HG03342 (cell line): ENCODE results near the gene DAZAP2.
A peak's percentile ranks its signal among the peaks of the same experiment; 100 is the strongest.

Source experiments
- ATAC-seq: cut with Tn5 transposase; IDR thresholded peaks from one replicate; pipeline ENCODE4 v1.9.1; 2021; ENCODE audit warnings: mild to moderate bottlenecking, moderate library complexity; ENCODE audit not compliant: unreplicated experiment

Gene DAZAP2

GRCh38 chr12:51238510-51239334 is at the start of gene DAZAP2:
TSS of gene DAZAP2 (plus strand) at chr12:51238826. CDS start at chr12:51238908, 82 bp downstream.
- ATAC-seq, result peak; percentile 83

DNA sequence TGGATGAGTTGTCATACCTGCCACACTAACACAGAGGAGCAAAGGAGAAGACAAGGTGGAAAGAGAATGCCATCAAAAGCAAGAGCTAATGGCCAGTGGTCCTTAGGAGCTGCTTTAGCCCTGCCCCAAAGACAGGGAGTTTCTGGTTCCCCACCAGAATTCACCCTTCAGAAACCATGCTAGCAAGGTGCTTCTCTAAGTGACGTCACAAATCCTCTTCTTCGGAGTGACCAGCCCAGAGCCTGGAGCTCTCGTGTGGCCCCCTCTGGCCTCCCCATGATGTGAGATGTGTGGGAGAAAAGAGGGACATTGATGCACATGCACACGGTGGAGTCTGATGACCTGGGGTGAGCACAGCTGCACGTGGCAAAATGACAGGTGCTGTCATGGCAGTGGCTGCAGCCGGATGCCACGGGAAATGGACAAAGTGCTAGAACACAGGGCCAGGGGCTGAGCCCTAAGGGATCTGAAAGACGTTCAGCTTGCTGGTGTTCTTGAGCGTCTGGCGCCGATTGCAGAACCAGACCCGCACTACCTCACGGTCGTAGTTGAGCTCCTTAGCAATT is 48.8 kb upstream of the DAZAP2 start:
- ATAC-seq, result no peak

DNA sequence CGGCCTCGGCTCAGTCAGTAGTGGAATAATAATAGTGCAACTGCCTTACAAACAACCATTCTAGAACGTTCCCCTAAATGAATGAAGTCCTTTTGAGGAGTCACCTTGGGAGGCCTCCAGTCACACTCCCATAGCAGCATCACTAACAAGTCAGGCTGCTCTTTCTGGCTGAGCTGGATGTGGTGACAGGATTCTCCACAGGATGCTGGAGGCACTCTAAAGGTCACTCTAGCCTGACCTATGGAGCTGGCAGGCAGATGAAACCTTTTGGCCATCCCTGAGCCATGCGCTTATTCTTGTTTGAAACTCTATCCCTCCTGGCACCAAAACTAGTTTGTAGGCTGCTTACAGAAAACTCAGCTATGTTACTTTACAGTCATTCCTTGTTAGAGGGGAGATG is 47.8 kb upstream of the DAZAP2 start:
- no peak for ATAC-seq

DNA sequence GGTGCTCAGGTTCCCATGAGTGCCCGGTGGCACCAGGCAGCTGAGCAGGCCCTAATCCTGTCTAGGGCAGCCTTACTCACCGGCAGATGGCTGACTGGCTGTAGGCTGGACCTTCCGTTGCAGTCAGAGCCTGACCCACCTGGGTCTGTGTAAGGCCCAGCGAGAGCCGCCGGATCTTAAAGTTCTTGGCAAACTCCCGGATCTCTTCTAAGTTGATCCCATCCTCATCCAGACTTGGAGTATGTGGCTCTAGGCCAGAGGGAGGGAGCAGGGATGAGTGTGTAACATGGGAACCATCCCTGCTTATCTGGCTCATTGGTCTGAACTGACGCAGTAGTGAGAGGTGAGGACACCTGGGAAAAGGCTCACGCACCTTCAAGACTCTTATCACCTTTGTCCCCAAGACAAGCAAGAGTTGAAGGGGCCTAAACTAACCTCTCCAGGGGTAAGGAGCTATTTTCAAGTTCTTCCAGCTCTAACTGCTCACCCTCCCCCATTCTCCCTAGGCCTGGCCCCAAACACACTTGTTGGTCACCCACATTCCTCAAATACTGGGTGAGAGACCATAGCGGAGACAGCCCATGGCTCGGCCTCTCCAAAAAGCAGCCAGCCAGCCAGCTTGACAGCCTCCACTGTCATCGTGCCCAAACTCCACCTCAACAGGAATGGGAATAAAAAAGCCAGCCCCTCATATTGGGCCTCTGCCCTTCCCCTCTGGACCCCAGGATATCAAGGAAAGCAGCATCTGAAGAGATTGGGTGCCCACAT is 46.9 kb upstream of the DAZAP2 start:
- no peak for ATAC-seq

DNA sequence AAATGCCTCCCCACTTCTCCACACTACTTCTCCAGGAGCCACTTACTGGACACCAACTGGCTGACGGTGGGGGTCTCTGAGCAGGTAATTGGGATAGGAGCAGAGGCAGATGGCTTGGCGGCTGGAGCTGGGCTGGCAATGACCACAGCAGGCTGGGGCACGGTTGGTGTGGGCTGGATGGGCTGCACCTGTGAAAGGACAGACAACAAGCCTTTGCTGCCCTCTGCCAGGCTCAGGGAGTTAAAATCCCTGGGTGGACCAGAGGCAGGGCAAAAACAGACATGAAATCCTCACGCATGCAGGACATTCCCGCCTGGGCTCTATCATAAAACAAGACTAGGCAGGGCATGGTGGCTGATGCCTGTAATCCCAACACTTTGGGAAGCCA is 46.3 kb upstream of the DAZAP2 start:
- ATAC-seq, result no peak

DNA sequence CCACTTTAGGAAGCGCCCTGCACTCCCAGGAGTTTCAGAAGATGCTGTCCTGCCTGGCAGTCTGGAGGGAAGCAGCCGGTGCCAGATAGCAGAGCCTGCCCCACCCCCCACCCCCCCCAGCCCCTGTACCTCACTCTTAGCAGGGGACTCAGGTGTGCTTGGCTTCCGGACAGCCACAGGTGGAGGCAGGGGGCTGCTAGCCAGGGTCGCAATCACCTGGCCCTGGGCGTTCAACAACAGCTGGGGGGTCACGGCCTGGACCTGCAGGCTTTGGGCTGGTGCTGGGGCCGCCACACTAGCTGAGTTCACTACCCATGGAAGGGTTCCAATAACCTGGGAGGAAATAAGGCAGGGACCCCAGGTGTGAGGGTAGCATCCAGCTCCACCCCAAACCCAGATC is 42.8 kb upstream of the DAZAP2 start:
- no peak for ATAC-seq

DNA sequence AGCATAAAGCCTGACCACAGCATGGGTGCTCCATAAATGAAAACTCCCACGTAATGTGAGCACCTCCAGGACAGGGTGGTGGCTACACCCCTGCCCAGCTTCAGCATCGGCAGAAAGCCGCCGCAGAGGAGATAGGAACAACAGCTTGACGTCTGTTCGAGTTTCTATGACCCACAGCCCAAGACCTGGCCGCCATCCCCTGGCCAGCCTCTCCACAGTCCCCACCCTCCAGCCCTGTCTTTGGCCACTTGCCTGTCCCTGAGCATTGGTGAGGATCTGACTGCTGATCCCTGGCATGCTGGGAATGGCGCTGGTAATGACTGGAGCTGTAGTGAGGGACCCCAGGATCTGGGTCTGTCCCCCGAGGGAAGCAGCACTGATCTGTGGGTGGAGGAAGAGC is 42.1 kb upstream of the DAZAP2 start:
- ATAC-seq, result no peak

GRCh38 chr12:51197736-51198567 is 40.7 kb upstream of the DAZAP2 start:
- ATAC-seq, result no peak

GRCh38 chr12:51198568-51199365 is 39.9 kb upstream of the DAZAP2 start:
- no peak for ATAC-seq

DNA sequence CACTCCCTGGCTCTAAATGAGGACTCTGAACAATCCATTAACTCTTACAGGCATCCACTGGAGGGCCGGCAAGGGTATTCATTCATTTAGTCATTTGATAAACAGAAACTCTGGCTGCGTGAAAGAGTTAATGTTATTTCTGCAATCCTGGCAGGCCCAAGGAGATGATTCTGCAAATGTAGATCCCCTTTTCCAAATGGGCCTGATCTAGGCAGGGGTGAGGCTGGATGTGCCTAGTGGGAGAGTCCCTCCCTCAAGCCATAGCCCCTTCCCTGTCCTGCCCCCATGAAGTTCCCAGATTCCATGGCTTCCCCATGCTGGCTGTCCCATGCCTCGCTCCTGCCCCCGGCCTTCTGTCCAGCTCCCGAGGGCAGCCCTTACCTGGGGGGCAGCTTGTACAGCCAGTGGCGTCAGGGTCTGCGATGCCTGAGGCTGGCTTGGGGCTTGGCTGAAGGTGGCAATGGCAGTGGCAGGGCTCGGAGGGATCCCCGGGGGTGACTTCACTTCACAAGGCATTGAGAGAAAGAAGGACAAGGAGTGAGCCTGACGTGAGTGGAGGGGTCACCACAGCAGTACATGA is 39.2 kb upstream of the DAZAP2 start:
- ATAC-seq, result no peak

DNA sequence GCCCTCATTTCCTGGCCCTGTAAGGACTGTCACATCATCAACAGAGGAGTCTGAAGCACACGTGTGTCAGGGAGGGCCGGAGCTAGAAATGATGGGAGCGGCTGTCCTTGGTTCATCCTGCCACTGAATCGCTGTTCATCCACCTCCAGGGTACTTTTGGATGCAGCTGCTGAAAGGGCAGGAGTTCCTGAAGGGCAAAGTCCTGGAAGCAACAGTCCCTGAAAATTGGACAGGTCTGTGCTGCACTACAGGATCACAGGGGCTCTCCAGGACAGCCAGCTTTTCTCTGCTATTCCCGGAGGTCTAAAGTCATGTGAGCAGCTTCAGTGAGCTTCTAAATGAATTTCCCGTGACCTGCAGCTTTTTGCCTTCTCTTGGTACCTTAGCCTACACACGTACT is 38.5 kb upstream of the DAZAP2 start:
- ATAC-seq, result no peak

- ATAC-seq, result no peak
These were observed 37.8 kb upstream of the DAZAP2 start for GRCh38 chr12:51200806-51201205.

DNA sequence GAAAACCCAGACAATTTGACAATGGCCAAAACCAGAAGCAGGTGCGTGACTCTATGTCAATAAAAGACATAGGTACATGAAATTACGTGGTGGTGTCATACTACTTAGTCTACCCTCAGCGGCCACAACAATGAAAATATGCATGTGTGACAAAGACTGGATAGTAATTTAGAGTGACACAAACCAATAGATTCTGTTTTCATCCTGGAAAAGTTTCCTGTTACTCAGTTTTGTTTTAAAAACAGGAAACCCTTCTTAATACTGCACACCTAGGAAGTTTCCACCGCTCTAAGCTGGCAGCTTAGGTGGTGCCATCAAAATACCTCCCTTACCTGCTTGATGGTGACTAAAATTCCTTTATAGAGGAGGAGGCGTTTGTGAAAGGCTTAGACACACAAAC is 35.9 kb upstream of the DAZAP2 start:
- ATAC-seq, result no peak

GRCh38 chr12:51205350-51205749 is 33.3 kb upstream of the DAZAP2 start:
- no peak for ATAC-seq

DNA sequence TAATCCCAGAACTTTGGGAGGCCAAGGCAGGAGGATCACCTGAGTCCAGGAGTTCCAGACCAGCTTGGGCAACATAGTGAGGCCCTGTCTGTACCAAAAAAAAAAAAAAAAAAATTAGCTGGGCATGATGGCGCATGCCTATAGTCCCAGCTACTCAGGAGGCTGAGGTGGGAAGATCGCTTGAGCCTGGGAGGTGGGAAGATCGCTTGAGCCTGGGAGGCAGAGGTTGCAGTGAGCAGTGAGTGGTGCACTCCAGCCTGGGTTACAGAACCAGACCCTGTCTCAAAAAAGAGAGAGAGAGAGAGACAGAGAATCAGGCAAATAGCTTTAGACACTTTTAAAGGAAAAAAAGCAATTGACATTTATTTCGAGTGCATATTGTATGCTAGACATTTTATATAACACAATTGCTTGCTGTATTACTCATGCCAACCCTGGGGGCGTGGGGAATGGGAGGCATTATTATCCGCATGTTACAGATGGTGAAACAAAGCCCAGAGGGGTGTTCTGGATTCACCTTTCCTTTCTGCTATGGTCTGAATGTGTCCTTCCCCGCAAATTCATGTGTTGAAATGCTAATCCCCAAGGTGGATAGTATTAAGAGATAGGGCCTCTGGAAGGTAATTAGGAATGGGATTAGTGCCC is 30.5 kb upstream of the DAZAP2 start:
- ATAC-seq, result no peak

- no peak for ATAC-seq
These were observed 29.4 kb upstream of the DAZAP2 start for GRCh38 chr12:51209259-51209658.

DNA sequence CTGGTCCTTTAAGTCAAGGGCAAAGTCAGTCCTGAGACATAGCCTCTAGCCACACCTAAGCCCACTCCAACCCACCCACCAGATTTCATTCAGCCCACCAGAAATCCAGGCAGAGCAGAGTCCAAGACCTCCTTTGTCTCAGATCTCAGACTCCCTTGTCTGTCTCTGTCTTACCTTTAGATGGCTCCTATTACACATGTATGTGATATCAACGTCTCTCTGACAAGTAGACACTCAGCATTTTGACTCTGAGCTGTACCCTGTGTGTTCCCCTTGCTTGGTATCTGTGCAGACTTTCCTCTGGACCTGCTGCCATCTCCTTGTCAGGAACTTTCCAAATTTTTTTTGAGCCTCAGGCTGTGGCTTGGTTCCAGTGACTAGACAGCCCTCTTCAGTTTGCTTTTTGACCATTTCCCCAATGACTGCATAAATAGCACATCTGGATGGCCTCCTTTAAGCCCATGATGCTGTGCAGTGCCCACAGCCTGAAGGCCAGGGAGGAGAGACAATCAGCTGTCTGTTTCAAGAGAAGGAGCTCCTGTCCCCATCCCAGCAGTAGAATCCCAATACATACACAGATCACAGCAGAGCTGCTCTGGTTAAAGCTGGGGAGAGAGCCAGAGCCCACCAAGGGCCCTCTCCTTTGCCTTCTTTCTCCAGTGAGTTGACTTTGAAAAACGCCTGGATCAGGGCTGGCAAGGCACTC is 27.8 kb upstream of the DAZAP2 start:
- no peak for ATAC-seq

GRCh38 chr12:51214895-51215294 is 23.7 kb upstream of the DAZAP2 start:
- ATAC-seq, result no peak

- no peak for ATAC-seq
These were observed 22.0 kb upstream of the DAZAP2 start for GRCh38 chr12:51216642-51217041.
